GM03348 (cell line): ENCODE measurements around the gene KLHL36.

Source experiments
- DNase-seq: peaks from one replicate; pipeline ENCODE4 v3.0.0; 2012; ENCODE audit warnings: low spot score

Gene KLHL36

GRCh38 chr16:84643674-84644073 is 4.6 kb upstream of the KLHL36 start:
- DNase-seq, result peak; percentile 34

GRCh38 chr16:84648595-84649510 is 542 bp downstream of the KLHL36 start:
- peak; percentile 48 for DNase-seq

GRCh38 chr16:84649511-84649861 is 1.2 kb downstream of the KLHL36 start:
- no peak for DNase-seq

- peak; percentile 69 for DNase-seq
Observed at GRCh38 chr16:84650062-84650991, 2.0 kb downstream of the KLHL36 start.

- DNase-seq, result no peak
Observed at GRCh38 chr16:84652566-84652965, 4.3 kb downstream of the KLHL36 start.

GRCh38 chr16:84654238-84654637 is 5.9 kb downstream of the KLHL36 start:
- DNase-seq, result no peak

- no peak for DNase-seq
Observed at GRCh38 chr16:84654998-84655397, 6.7 kb downstream of the KLHL36 start.

- no peak for DNase-seq
Observed at GRCh38 chr16:84656649-84657048, 8.3 kb downstream of the KLHL36 start.

GRCh38 chr16:84657229-84657837 is 9.0 kb downstream of the KLHL36 start:
- DNase-seq, result no peak

GRCh38 chr16:84658690-84659089 is 10.4 kb downstream of the KLHL36 start:
- DNase-seq, result no peak

GRCh38 chr16:84659656-84660300 is 11.5 kb downstream of the KLHL36 start:
- no peak for DNase-seq

- no peak for DNase-seq
Observed at GRCh38 chr16:84660973-84661372, 12.7 kb downstream of the KLHL36 start.

GRCh38 chr16:84661418-84662060 is 13.2 kb downstream of the KLHL36 start:
- no peak for DNase-seq

- DNase-seq, result no peak
Observed at GRCh38 chr16:84662471-84662870, 14.2 kb downstream of the KLHL36 start.

GRCh38 chr16:84663433-84664101 is 15.3 kb downstream of the KLHL36 start:
- no peak for DNase-seq

- DNase-seq, result no peak
Observed at GRCh38 chr16:84665359-84665758, 17.0 kb downstream of the KLHL36 start.

GRCh38 chr16:84665843-84666242 is 17.5 kb downstream of the KLHL36 start:
- no peak for DNase-seq

- DNase-seq, result no peak
Observed at GRCh38 chr16:84667600-84668309, 19.4 kb downstream of the KLHL36 start.

- DNase-seq, result no peak
Observed at GRCh38 chr16:84670063-84670462, 21.8 kb downstream of the KLHL36 start.
